SK-N-SH treated with all-trans-retinoic acid at 6 μM for 48 hours (cell line): ENCODE measurements around the gene CTNNBL1.

ENCODE experiments used
- ATAC-seq: fragments of 200-7000 bp; cut with Tn5 transposase; 3 replicates; pipeline ENCODE4 v1.9.1; 2020; ENCODE audit warnings: mild to moderate bottlenecking, moderate library complexity
- ARNTL ChIP-seq: fragments of 450-650 bp; formaldehyde crosslinking; IDR thresholded peaks from 2 replicates; pipeline ENCODE4 v1.5.0; 2020; ENCODE audit warnings: low read depth, mild to moderate bottlenecking, moderate library complexity, borderline replicate concordance
- BACH2 ChIP-seq: fragments of 250-450 bp; sonication (Bioruptor Pico); IDR thresholded peaks from 2 replicates; pipeline ENCODE4 v1.9.0; 2021; ENCODE audit warnings: mild to moderate bottlenecking, borderline replicate concordance
- CSRNP3 ChIP-seq: fragments of 250-450 bp; sonication (Bioruptor Pico); IDR thresholded peaks from 2 replicates; pipeline ENCODE4 v1.5.1; 2021; ENCODE audit warnings: mild to moderate bottlenecking, moderate library complexity
- ESRRG ChIP-seq: fragments of 250-450 bp; sonication (Bioruptor Pico); IDR thresholded peaks from 2 replicates; pipeline ENCODE4 v1.6.1; 2021; ENCODE audit warnings: mild to moderate bottlenecking
- GLIS3 ChIP-seq: fragments of 250-450 bp; sonication (Bioruptor Pico); IDR thresholded peaks from 2 replicates; pipeline ENCODE4 v1.5.0; 2020; ENCODE audit warnings: mild to moderate bottlenecking, moderate library complexity
- ISL1 ChIP-seq: fragments of 250-450 bp; sonication (Bioruptor Pico); IDR thresholded peaks from 2 replicates; pipeline ENCODE4 v2.1.2; 2022; ENCODE audit warnings: mild to moderate bottlenecking, moderate library complexity
- OSR1 ChIP-seq: fragments of 250-450 bp; sonication (Bioruptor Pico); IDR thresholded peaks from 2 replicates; pipeline ENCODE4 v1.8.0; 2022; ENCODE audit warnings: moderate library complexity, mild to moderate bottlenecking, inconsistent platforms
- PATZ1 ChIP-seq: fragments of 250-450 bp; sonication (Bioruptor Pico); IDR thresholded peaks from 2 replicates; pipeline ENCODE4 v1.8.0; 2020; ENCODE audit warnings: mild to moderate bottlenecking, moderate library complexity, borderline replicate concordance
- POU6F1 ChIP-seq: fragments of 250-450 bp; sonication (Bioruptor Pico); IDR thresholded peaks from 2 replicates; pipeline ENCODE4 v1.8.0; 2021; ENCODE audit warnings: low read depth, mild to moderate bottlenecking, moderate library complexity, borderline replicate concordance
- PPARA ChIP-seq: fragments of 250-450 bp; sonication (Bioruptor Pico); IDR thresholded peaks from 2 replicates; pipeline ENCODE4 v1.5.0; 2020; ENCODE audit warnings: mild to moderate bottlenecking, borderline replicate concordance
- RARB ChIP-seq: fragments of 250-450 bp; sonication (Bioruptor Pico); IDR thresholded peaks from 2 replicates; pipeline ENCODE4 v1.8.0; 2021; ENCODE audit warnings: mild to moderate bottlenecking, moderate library complexity
- SNAI2 ChIP-seq: fragments of 250-450 bp; sonication (Bioruptor Pico); IDR thresholded peaks from 2 replicates; pipeline ENCODE4 v1.5.0; 2020; ENCODE audit warnings: mild to moderate bottlenecking, moderate library complexity
- TOX ChIP-seq: fragments of 250-450 bp; sonication (Bioruptor Pico); IDR thresholded peaks from 2 replicates; pipeline ENCODE4 v1.8.0; 2021; ENCODE audit warnings: mild to moderate bottlenecking, moderate library complexity, borderline replicate concordance
- TSHZ2 ChIP-seq: fragments of 250-450 bp; sonication (Bioruptor Pico); IDR thresholded peaks from 2 replicates; pipeline ENCODE4 v1.5.0; 2020; ENCODE audit warnings: mild to moderate bottlenecking, moderate library complexity
- ZFP3 ChIP-seq: fragments of 250-450 bp; sonication (Bioruptor Pico); IDR thresholded peaks from 2 replicates; pipeline ENCODE4 v1.5.0; 2020; ENCODE audit warnings: mild to moderate bottlenecking, moderate library complexity
- ZFP30 ChIP-seq: fragments of 450-650 bp; formaldehyde crosslinking; IDR thresholded peaks from 2 replicates; pipeline ENCODE4 v1.5.0; 2022; ENCODE audit warnings: mild to moderate bottlenecking, moderate library complexity
- ZNF565 ChIP-seq: fragments of 450-650 bp; formaldehyde crosslinking; conservative IDR thresholded peaks from 2 replicates; pipeline ENCODE4 v1.5.0; 2020; ENCODE audit warnings: low read depth, mild to moderate bottlenecking, moderate library complexity
- ZNF70 ChIP-seq: fragments of 450-650 bp; formaldehyde crosslinking; IDR thresholded peaks from 2 replicates; pipeline ENCODE4 v1.5.0; 2020; ENCODE audit warnings: mild to moderate bottlenecking, moderate library complexity
- ZNF8 ChIP-seq: fragments of 450-650 bp; formaldehyde crosslinking; IDR thresholded peaks from 2 replicates; pipeline ENCODE4 v1.5.0; 2020; ENCODE audit warnings: mild to moderate bottlenecking, moderate library complexity

Gene CTNNBL1

GRCh38 chr20:37668166-37668565 is 25.7 kb upstream of the CTNNBL1 start:
- no peak for ATAC-seq
- TF ChIP-seq BACH2 (CRISPR knock-in tag) (no peak), ZNF8 (CRISPR knock-in tag) (no peak), CSRNP3 (no peak), OSR1 (CRISPR knock-in tag) (no peak), ZFP3 (CRISPR knock-in tag) (no peak), ISL1 (CRISPR knock-in tag) (no peak), ESRRG (CRISPR knock-in tag) (no peak), TSHZ2 (CRISPR knock-in tag) (no peak), TOX (CRISPR knock-in tag) (no peak), ZNF565 (no peak), POU6F1 (CRISPR knock-in tag) (no peak), PATZ1 (CRISPR knock-in tag) (no peak), RARB (CRISPR knock-in tag) (no peak), ZNF70 (CRISPR knock-in tag) (no peak)

GRCh38 chr20:37669062-37669772 is 24.6 kb upstream of the CTNNBL1 start:
- peak; percentile 30 for ATAC-seq
- TF ChIP-seq BACH2 (CRISPR knock-in tag) = no peak
- no peak for TF ChIP-seq GLIS3
- no peak for TF ChIP-seq ZFP3 (CRISPR knock-in tag)
- TF ChIP-seq PPARA (CRISPR knock-in tag) = no peak
- TF ChIP-seq ARNTL (CRISPR knock-in tag) = no peak
- no peak for TF ChIP-seq ZFP30 (CRISPR knock-in tag)
- no peak for TF ChIP-seq SNAI2 (CRISPR knock-in tag)
- TF ChIP-seq ZNF70 (CRISPR knock-in tag) = no peak
- TF ChIP-seq ISL1 (CRISPR knock-in tag) = no peak
- TF ChIP-seq RARB (CRISPR knock-in tag) = no peak
- TF ChIP-seq TSHZ2 (CRISPR knock-in tag) = no peak
